CD4-positive, alpha-beta T cell (primary cell): Measurements from ENCODE around the gene ABLIM2. TPM values are rescaled to one million over a fixed set of nuclear protein-coding genes. Genes with fewer than 3 reads are reported as not detected.

Source experiments
- ATAC-seq: fragments of 200-7000 bp; cut with Tn5 transposase; one replicate; pipeline ENCODE4 v1.10.0; 2022; ENCODE audit warnings: mild to moderate bottlenecking; ENCODE audit not compliant: poor library complexity
- CTCF ChIA-PET: fragments of 350-600 bp; sonication (Branson Sonifier 250); formaldehyde crosslinking; loops from one replicate; lab custom pipeline; 2021; ENCODE audit warnings: antibody characterized with exemption, inconsistent platforms; lab: Charles Lee
- POLR2A ChIA-PET: fragments of 350-600 bp; sonication (Branson Sonifier 250); formaldehyde crosslinking; loops from one replicate; lab custom pipeline; 2021; ENCODE audit warnings: antibody characterized with exemption, inconsistent platforms; lab: Charles Lee
- DNase-seq, 14 experiments: peaks; one replicate each; pipeline ENCODE4 v3.0.0-alpha.2; 2013 to 2020; ENCODE audit warnings: mixed read lengths in 2 of 14
- H3K27ac ChIP-seq, 2 donors: one replicate each; pipeline versions ENCODE4 v1.5.1 to v1.7.0; 2013; ENCODE audit warnings: low read length in 2 of 2, low read depth in 1 of 2, mild to moderate bottlenecking in 1 of 2
- H3K27me3 ChIP-seq, 2 experiments: 1 replicate in 1 of 2; 2 replicates in 1 of 2; pipeline versions ENCODE4 v1.6.1 to v1.7.0; 2013; ENCODE audit warnings: low read length in 2 of 2, control low read depth in 1 of 2, mild to moderate bottlenecking in 1 of 2, moderate library complexity in 1 of 2; ENCODE audit not compliant: insufficient read depth in 2 of 2, control insufficient read depth in 1 of 2
- H3K36me3 ChIP-seq: one replicate; pipeline ENCODE4 v1.6.1; 2013; ENCODE audit warnings: low read length, control low read depth; ENCODE audit not compliant: insufficient read depth
- H3K4me1 ChIP-seq: one replicate; pipeline ENCODE4 v1.6.1; 2013; ENCODE audit warnings: low read length, control low read depth; ENCODE audit not compliant: insufficient read depth
- H3K4me3 ChIP-seq: one replicate; pipeline ENCODE4 v1.5.1; 2013; ENCODE audit warnings: mild to moderate bottlenecking, low read length, moderate library complexity
- H3K9me3 ChIP-seq, 2 experiments: 1 replicate in 1 of 2; 2 replicates in 1 of 2; pipeline versions ENCODE4 v1.6.1 to v1.7.0; 2013; ENCODE audit warnings: low read length in 2 of 2, mild to moderate bottlenecking in 2 of 2, control low read depth in 1 of 2, moderate library complexity in 1 of 2; ENCODE audit not compliant: control insufficient read depth in 1 of 2, insufficient read depth in 1 of 2
- H3K27ac Mint-ChIP-seq: one replicate; pipeline ENCODE4 v1.8.0; 2020; ENCODE audit warnings: mixed read lengths
- H3K27me3 Mint-ChIP-seq: one replicate; pipeline ENCODE4 v1.8.0; 2021; ENCODE audit warnings: mixed read lengths
- H3K36me3 Mint-ChIP-seq: one replicate; pipeline ENCODE4 v1.8.0; 2021; ENCODE audit warnings: low read depth, mixed read lengths
- H3K4me1 Mint-ChIP-seq: one replicate; pipeline ENCODE4 v1.8.0; 2021; ENCODE audit warnings: low read depth, mixed read lengths
- H3K4me3 Mint-ChIP-seq: one replicate; pipeline ENCODE4 v1.8.0; 2020; ENCODE audit warnings: mild to moderate bottlenecking, mixed read lengths
- H3K9me3 Mint-ChIP-seq: one replicate; pipeline ENCODE4 v1.8.0; 2020; ENCODE audit warnings: mixed read lengths
- CTCF ChIP-seq: fragments of 200-600 bp; IDR thresholded peaks from one replicate; pipeline ENCODE4 v1.8.0; 2022; ENCODE audit warnings: antibody characterized with exemption, mild to moderate bottlenecking
- intact Hi-C, 2 experiments: fragments of 100-400 bp; cut with DNase I in 1 of 2; cut with micrococcal nuclease in 1 of 2; formaldehyde crosslinking; loops; one replicate each; pipeline versions ENCODE4 v1.15.1 to v1.9.0; 2023 to 2025; cut with DNase I, micrococcal nuclease
- total RNA-seq, 174 experiments: library from RNA in 2 of 174; stranded (reverse) in 2 of 174; gene quantifications; one replicate each; pipeline ENCODE4 v1.2.3 and lab custom pipeline; 2021 to 2026

ABLIM2 gene
- total RNA-seq, 2 experiments from 2014 or later, result 2.5 to 2.7 TPM

- no peak for ATAC-seq
- no peaks in the 10 kb centered on the region for H3K4me1 Mint-ChIP-seq
- intact Hi-C loops, result no loop called here
Observed at GRCh38 chr4:8081621-8082516, 76.7 kb downstream of the ABLIM2 start.

GRCh38 chr4:8081171-8081570 lies 77.4 kb downstream of the ABLIM2 start:
- Histone ChIP-seq H3K27me3 (no peaks in the 10 kb centered on the region), H3K36me3 (no peaks in the 10 kb centered on the region), H3K4me1 (no peaks in the 10 kb centered on the region), H3K27ac (no peak overlapping the region), H3K4me3 (no peak overlapping the region), H3K9me3 (no peaks in the 10 kb centered on the region)
- ATAC-seq, result no peak
- H3K9me3 Mint-ChIP-seq, result no peaks in the 10 kb centered on the region
- ChIA-PET CTCF (no interaction called here), POLR2A (no interaction called here)
- H3K27me3 Mint-ChIP-seq, result no peaks in the 10 kb centered on the region
- no peak overlapping the region for H3K4me3 Mint-ChIP-seq
- no peak overlapping the region for H3K27ac Mint-ChIP-seq
- TF ChIP-seq CTCF, result no peak
- intact Hi-C loops, result no loop called here
- DNase-seq, result no peak
- H3K4me1 Mint-ChIP-seq, result no peaks in the 10 kb centered on the region
- H3K36me3 Mint-ChIP-seq, result no peaks in the 10 kb centered on the region

More at GRCh38 chr4:8081621-8082516, 76.7 kb downstream of the ABLIM2 start:
- no peak for DNase-seq
- no peak overlapping the region for H3K4me3 ChIP-seq
- no peaks in the 10 kb centered on the region for H3K9me3 ChIP-seq
- no peaks in the 10 kb centered on the region for H3K9me3 Mint-ChIP-seq
- TF ChIP-seq CTCF, result no peak
- H3K27ac ChIP-seq, result no peak overlapping the region
- no peaks in the 10 kb centered on the region for H3K36me3 Mint-ChIP-seq
- POLR2A ChIA-PET, result no interaction called here
- no peak overlapping the region for H3K4me3 Mint-ChIP-seq
- no peaks in the 10 kb centered on the region for H3K4me1 ChIP-seq
- H3K27ac Mint-ChIP-seq, result no peak overlapping the region
- CTCF ChIA-PET, result no interaction called here
- no peaks in the 10 kb centered on the region for H3K27me3 Mint-ChIP-seq
- H3K27me3 ChIP-seq, result no peaks in the 10 kb centered on the region
- no peaks in the 10 kb centered on the region for H3K36me3 ChIP-seq

- Mint-ChIP-seq H3K4me3 (no peak overlapping the region), H3K4me1 (no peaks in the 10 kb centered on the region), H3K36me3 (no peaks in the 10 kb centered on the region), H3K27ac (no peak overlapping the region), H3K9me3 (no peaks in the 10 kb centered on the region), H3K27me3 (no peaks in the 10 kb centered on the region)
- no peaks in the 10 kb centered on the region for H3K27me3 ChIP-seq
- CTCF ChIA-PET, result no interaction called here
- TF ChIP-seq CTCF, result no peak
- intact Hi-C loops, result no loop called here
- no peak for DNase-seq
- H3K4me1 ChIP-seq, result no peaks in the 10 kb centered on the region
- H3K36me3 ChIP-seq, result no peaks in the 10 kb centered on the region
- H3K27ac ChIP-seq, result no peak overlapping the region
- H3K9me3 ChIP-seq, result no peaks in the 10 kb centered on the region
- no peak for ATAC-seq
- H3K4me3 ChIP-seq, result no peak overlapping the region
- POLR2A ChIA-PET, result no interaction called here
Observed at GRCh38 chr4:8080754-8081065, 77.9 kb downstream of the ABLIM2 start.
